Activated naive CD4-positive, alpha-beta T cell treated with anti-CD3 and anti-CD28 coated beads for 36 hours (primary cell): Measurements from ENCODE around the gene MAN2B2. TPM values are rescaled to one million over a fixed set of nuclear protein-coding genes. Genes with fewer than 3 reads are reported as not detected.
"Not testable (repeated sequence)": the region's sequence is repeated elsewhere in the genome, so short reads cannot be mapped to it uniquely, and the experiment has no call there.

Experiments
- CTCF ChIA-PET: fragments of 350-600 bp; sonication (Branson Sonifier 250); formaldehyde crosslinking; loops from one replicate; lab custom pipeline; 2021; ENCODE audit warnings: antibody characterized with exemption; lab: Charles Lee
- DNase-seq: peaks from one replicate; pipeline ENCODE4 v3.0.0-alpha.2; 2020
- H3K27ac Mint-ChIP-seq: one replicate; pipeline ENCODE4 v1.8.0; 2021; ENCODE audit warnings: mild to moderate bottlenecking, mixed read lengths
- H3K27me3 Mint-ChIP-seq: one replicate; pipeline ENCODE4 v1.8.0; 2021; ENCODE audit warnings: low read depth, mixed read lengths
- H3K36me3 Mint-ChIP-seq: one replicate; pipeline ENCODE4 v1.8.0; 2021; ENCODE audit warnings: low read depth, mixed read lengths
- H3K4me1 Mint-ChIP-seq: one replicate; pipeline ENCODE4 v1.8.0; 2021; ENCODE audit warnings: low read depth, mixed read lengths
- H3K4me3 Mint-ChIP-seq: one replicate; pipeline ENCODE4 v1.8.0; 2021; ENCODE audit warnings: mild to moderate bottlenecking, moderate library complexity, mixed read lengths
- H3K9me3 Mint-ChIP-seq: one replicate; pipeline ENCODE4 v1.8.0; 2021; ENCODE audit warnings: mixed read lengths
- intact Hi-C: fragments of 100-400 bp; cut with micrococcal nuclease; formaldehyde crosslinking; loops from one replicate; pipeline ENCODE4 v1.15.1; 2023
- total RNA-seq, 2 experiments: library from RNA; stranded (reverse); gene quantifications; one replicate each; pipeline ENCODE4 v1.2.3, GENCODE V29; 2021

MAN2B2 gene
- total RNA-seq, 2 experiments from 2014 or later: 12.7 to 12.8 TPM

GRCh38 chr4:6649216-6649615, 74.2 kb downstream of the MAN2B2 start:
- intact Hi-C loops: no loop called here
- peaks cover 2% of the 10 kb centered on the region for H3K4me1 Mint-ChIP-seq
- CTCF ChIA-PET: interaction anchor here (0.6 kb wide), 1 partner anchor 17 kb away, joined by 3 read pairs; no protein-coding TSS in a partner anchor
- no peaks in the 10 kb centered on the region for H3K36me3 Mint-ChIP-seq
- DNase-seq: no peak
- H3K4me3 Mint-ChIP-seq: no peak overlapping the region
- no peak overlapping the region for H3K27ac Mint-ChIP-seq
- H3K9me3 Mint-ChIP-seq: peaks cover under 1% of the 10 kb centered on the region
- H3K27me3 Mint-ChIP-seq: no peaks in the 10 kb centered on the region

- H3K9me3 Mint-ChIP-seq, intact Hi-C loops, H3K27ac Mint-ChIP-seq, H3K4me3 Mint-ChIP-seq, DNase-seq, H3K36me3 Mint-ChIP-seq, H3K27me3 Mint-ChIP-seq: not testable (repeated sequence)
- peaks cover 10% of the 10 kb centered on the region for H3K4me1 Mint-ChIP-seq
- CTCF ChIA-PET: interaction anchor here (0.7 to 1.5 kb wide), 4 partner anchors 10 to 131 kb away, joined by 3 read pairs; no protein-coding TSS in a partner anchor
Measured at GRCh38 chr4:6654211-6654610, 79.2 kb downstream of the MAN2B2 start.

- H3K27me3 Mint-ChIP-seq, DNase-seq: not testable (repeated sequence)
- CTCF ChIA-PET: interaction anchor here (1.3 kb wide), 1 partner anchor 14 kb away, joined by 3 read pairs; no protein-coding TSS in a partner anchor
Measured at GRCh38 chr4:6655291-6655690, 80.3 kb downstream of the MAN2B2 start.

GRCh38 chr4:6655924-6656323, 80.9 kb downstream of the MAN2B2 start:
- CTCF ChIA-PET: interaction anchor here (0.9 to 1.7 kb wide), 2 partner anchors 9 to 19 kb away, joined by 4 to 5 read pairs; no protein-coding TSS in a partner anchor
- H3K36me3 Mint-ChIP-seq: no peaks in the 10 kb centered on the region
- peaks cover 6% of the 10 kb centered on the region for H3K9me3 Mint-ChIP-seq
- H3K27me3 Mint-ChIP-seq: no peaks in the 10 kb centered on the region
- no peak overlapping the region for H3K27ac Mint-ChIP-seq
- H3K4me3 Mint-ChIP-seq: no peak overlapping the region
- peaks cover 15% of the 10 kb centered on the region for H3K4me1 Mint-ChIP-seq
- DNase-seq: no peak
- intact Hi-C loops: no loop called here

More at GRCh38 chr4:6655291-6655690, 80.3 kb downstream of the MAN2B2 start:
- H3K9me3 Mint-ChIP-seq, intact Hi-C loops, H3K36me3 Mint-ChIP-seq, H3K4me3 Mint-ChIP-seq, H3K27ac Mint-ChIP-seq: not testable (repeated sequence)
- peaks cover 15% of the 10 kb centered on the region for H3K4me1 Mint-ChIP-seq

- H3K27me3 Mint-ChIP-seq: no peaks in the 10 kb centered on the region
- intact Hi-C loops: loop anchor here (2.0 kb wide), 1 partner anchor 17 kb away; the partner anchor contains the start of gene MRFAP1
- CTCF ChIA-PET: interaction anchor here (1.7 to 2.6 kb wide), 2 partner anchors 17 kb away, joined by 4 to 11 read pairs; a partner anchor contains a TSS
- no peak overlapping the region for H3K4me3 Mint-ChIP-seq
- no peaks in the 10 kb centered on the region for H3K36me3 Mint-ChIP-seq
- no peak overlapping the region for H3K27ac Mint-ChIP-seq
- H3K4me1 Mint-ChIP-seq: peaks cover 15% of the 10 kb centered on the region
- peaks cover 6% of the 10 kb centered on the region for H3K9me3 Mint-ChIP-seq
- DNase-seq: no peak
Measured at GRCh38 chr4:6657242-6658208, 82.5 kb downstream of the MAN2B2 start.

GRCh38 chr4:6658209-6658595, 83.2 kb downstream of the MAN2B2 start:
- DNase-seq: no peak
- H3K4me3 Mint-ChIP-seq: peak overlapping the region; percentile 67
- peaks cover 6% of the 10 kb centered on the region for H3K9me3 Mint-ChIP-seq
- no peaks in the 10 kb centered on the region for H3K27me3 Mint-ChIP-seq
- peaks cover 15% of the 10 kb centered on the region for H3K4me1 Mint-ChIP-seq
- no peaks in the 10 kb centered on the region for H3K36me3 Mint-ChIP-seq
- CTCF ChIA-PET: interaction anchor here (0.7 to 2.6 kb wide), 3 partner anchors 12 to 215 kb away, joined by 3 to 11 read pairs (median 4); a partner anchor contains a TSS
- no peak overlapping the region for H3K27ac Mint-ChIP-seq
- intact Hi-C loops: loop anchor here (2.0 kb wide), 1 partner anchor 17 kb away; the partner anchor contains the start of gene MRFAP1

GRCh38 chr4:6658597-6659075, 83.6 kb downstream of the MAN2B2 start:
- Mint-ChIP-seq H3K4me3 (peak overlapping the region; percentile 67), H3K9me3 (peaks cover 6% of the 10 kb centered on the region), H3K27ac (no peak overlapping the region), H3K27me3 (no peaks in the 10 kb centered on the region), H3K4me1 (peaks cover 15% of the 10 kb centered on the region), H3K36me3 (no peaks in the 10 kb centered on the region)
- CTCF ChIA-PET: interaction anchor here (0.7 to 2.6 kb wide), 6 partner anchors 13 to 215 kb away, joined by 3 to 11 read pairs (median 4); a partner anchor contains a TSS
- intact Hi-C loops: loop anchor here (2.0 kb wide), 1 partner anchor 18 kb away; the partner anchor contains the start of gene MRFAP1
- DNase-seq: peak; percentile 54

GRCh38 chr4:6659897-6660296, 84.9 kb downstream of the MAN2B2 start:
- H3K9me3 Mint-ChIP-seq: peaks cover 4% of the 10 kb centered on the region
- H3K27ac Mint-ChIP-seq: no peak overlapping the region
- no peak overlapping the region for H3K4me3 Mint-ChIP-seq
- no peaks in the 10 kb centered on the region for H3K27me3 Mint-ChIP-seq
- no peak for DNase-seq
- intact Hi-C loops: loop anchor here (2.0 kb wide), 1 partner anchor 19 kb away; the partner anchor contains the start of gene MRFAP1
- CTCF ChIA-PET: interaction anchor here (1.2 to 2.6 kb wide), 2 partner anchors 14 to 31 kb away, joined by 5 to 11 read pairs; a partner anchor contains a TSS
- H3K4me1 Mint-ChIP-seq: peaks cover 18% of the 10 kb centered on the region
- H3K36me3 Mint-ChIP-seq: no peaks in the 10 kb centered on the region

- peaks cover 18% of the 10 kb centered on the region for H3K4me1 Mint-ChIP-seq
- intact Hi-C loops: no loop called here
- no peak for DNase-seq
- no peak overlapping the region for H3K27ac Mint-ChIP-seq
- no peaks in the 10 kb centered on the region for H3K27me3 Mint-ChIP-seq
- H3K9me3 Mint-ChIP-seq: peaks cover 3% of the 10 kb centered on the region
- H3K4me3 Mint-ChIP-seq: no peak overlapping the region
- no peaks in the 10 kb centered on the region for H3K36me3 Mint-ChIP-seq
- CTCF ChIA-PET: interaction anchor here (2.6 kb wide), 1 partner anchor 14 kb away, joined by 11 read pairs; a partner anchor contains a TSS
Measured at GRCh38 chr4:6660430-6660829, 85.4 kb downstream of the MAN2B2 start.

- Mint-ChIP-seq H3K27ac (no peak overlapping the region), H3K36me3 (no peaks in the 10 kb centered on the region), H3K4me3 (no peak overlapping the region), H3K9me3 (no peaks in the 10 kb centered on the region), H3K4me1 (peaks cover 18% of the 10 kb centered on the region), H3K27me3 (no peaks in the 10 kb centered on the region)
- DNase-seq: no peak
- CTCF ChIA-PET: interaction anchor here (0.6 to 4.4 kb wide), 6 partner anchors 11 to 408 kb away, joined by 3 to 27 read pairs (median 3); a partner anchor contains a TSS
- intact Hi-C loops: no loop called here
Measured at GRCh38 chr4:6662591-6662990, 87.6 kb downstream of the MAN2B2 start.

GRCh38 chr4:6663596-6664393, 88.8 kb downstream of the MAN2B2 start:
- H3K36me3 Mint-ChIP-seq: no peaks in the 10 kb centered on the region
- CTCF ChIA-PET: interaction anchor here (0.7 to 4.4 kb wide), 8 partner anchors 8 to 114 kb away, joined by 3 to 27 read pairs (median 4); a partner anchor contains a TSS
- no peaks in the 10 kb centered on the region for H3K27me3 Mint-ChIP-seq
- no peaks in the 10 kb centered on the region for H3K9me3 Mint-ChIP-seq
- peak overlapping the region; percentile 17 for H3K4me3 Mint-ChIP-seq
- DNase-seq: no peak
- no peak overlapping the region for H3K27ac Mint-ChIP-seq
- intact Hi-C loops: loop anchor here (2.0 kb wide), 1 partner anchor 89 kb away; the partner anchor contains the start of gene MAN2B2
- peaks cover 11% of the 10 kb centered on the region for H3K4me1 Mint-ChIP-seq
